NCI-H345 treated with DMSO at 0.1 percent for 48 hours (cell line): Measurements from ENCODE around the gene NPLOC4.

ENCODE experiments used
- DNase-seq: peaks from one replicate; lab custom pipeline; 2025; ENCODE audit not compliant: unreplicated experiment; lab: John Stamatoyannopoulos, UW

Gene NPLOC4

GRCh38 chr17:81664051-81664470 is 27.1 kb upstream of the NPLOC4 start:
- DNase-seq: no peak

DNA sequence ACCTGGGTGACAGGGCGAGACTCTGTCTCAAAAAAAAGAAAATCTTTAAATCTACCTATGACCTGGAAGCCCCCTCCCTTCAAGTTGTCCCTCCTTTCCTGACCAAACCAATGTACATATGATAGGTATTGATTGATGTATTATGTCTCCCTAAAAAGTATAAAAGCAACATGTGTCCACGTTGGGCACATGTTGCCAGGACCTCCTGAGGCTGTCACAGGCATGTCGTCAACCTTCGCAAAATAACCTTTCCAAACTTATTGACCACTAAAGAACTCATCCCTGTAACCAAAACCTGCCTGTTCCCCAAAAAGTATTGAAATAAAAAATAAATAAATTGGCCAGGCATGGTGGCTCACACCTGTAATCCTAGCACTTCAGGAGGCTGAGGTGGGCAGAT is 25.1 kb upstream of the NPLOC4 start:
- no peak for DNase-seq

- no peak for DNase-seq
Measured at GRCh38 chr17:81660441-81660840, 23.5 kb upstream of the NPLOC4 start.

- DNase-seq: no peak
Measured at GRCh38 chr17:81659038-81659437, 22.1 kb upstream of the NPLOC4 start.

DNA sequence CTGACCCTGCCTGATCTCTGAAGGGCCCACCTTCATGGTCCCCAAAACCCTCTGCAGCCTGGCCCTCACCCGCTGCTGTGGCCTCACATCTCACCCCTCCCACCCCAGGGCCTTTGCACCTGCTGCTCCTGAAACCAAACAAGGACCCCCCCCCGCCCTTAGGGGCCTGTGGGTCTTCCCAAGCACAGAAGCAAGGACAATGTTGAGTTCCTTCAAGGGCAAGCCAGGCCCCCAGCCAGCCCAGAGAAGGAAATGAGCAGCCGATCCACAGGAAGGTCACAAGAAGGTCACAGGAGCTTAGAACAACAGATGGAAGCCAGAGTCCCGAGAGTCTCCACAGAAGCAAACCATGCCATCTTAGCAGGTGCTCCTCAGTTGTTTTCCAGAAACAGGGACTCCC is 19.9 kb upstream of the NPLOC4 start:
- no peak for DNase-seq

- DNase-seq: no peak
Measured at GRCh38 chr17:81656118-81656743, 19.3 kb upstream of the NPLOC4 start, which contains the start of gene PDE6G. Gene PDE6G, minus strand, starts transcription at chr17:81656542. Its CDS starts 3,237 bp downstream, at chr17:81653305.

GRCh38 chr17:81655378-81656117 is 18.6 kb upstream of the NPLOC4 start:
- no peak for DNase-seq

GRCh38 chr17:81652906-81653771 is 16.2 kb upstream of the NPLOC4 start:
- DNase-seq: no peak

- DNase-seq: no peak
Measured at GRCh38 chr17:81651692-81652091, 14.8 kb upstream of the NPLOC4 start.

DNA sequence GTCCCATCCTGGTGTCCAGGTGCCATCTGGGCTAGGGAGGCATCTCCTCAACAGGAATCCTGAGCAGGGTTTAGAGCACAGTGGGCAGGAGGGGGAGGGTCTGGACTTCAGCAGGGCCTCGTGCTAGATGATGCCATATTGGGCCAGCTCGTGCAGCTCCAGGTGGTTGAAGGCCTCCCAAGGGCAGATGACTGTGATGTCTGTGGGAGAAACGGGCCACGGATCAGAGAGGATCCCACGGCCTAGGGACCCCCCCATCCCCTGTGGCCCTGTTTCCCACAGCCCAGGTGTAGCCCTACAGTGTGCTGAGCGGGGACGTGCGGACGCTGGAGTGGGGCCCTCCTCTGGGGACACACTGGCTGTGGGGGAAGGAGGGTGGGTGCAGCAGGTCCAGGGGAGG is 14.0 kb upstream of the NPLOC4 start:
- no peak for DNase-seq

DNA sequence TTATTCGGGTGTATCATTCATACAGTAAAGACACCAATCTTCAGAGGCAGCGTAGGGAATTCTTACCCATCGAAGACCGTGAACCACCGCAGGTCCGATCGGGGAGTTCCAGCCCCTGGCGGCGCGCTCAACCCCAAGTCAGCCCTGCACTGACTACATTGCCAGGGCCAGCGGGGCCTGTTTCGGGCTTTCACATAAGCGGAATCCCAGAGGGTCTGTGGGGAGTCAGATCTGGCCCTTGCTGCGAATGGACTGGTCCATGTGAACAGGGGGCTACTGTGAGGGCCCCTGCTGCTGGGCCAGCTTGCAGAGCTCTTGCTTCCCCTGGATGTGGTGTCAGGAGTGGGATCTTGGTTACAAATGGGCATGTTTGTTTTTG is 11.8 kb upstream of the NPLOC4 start:
- no peak for DNase-seq

DNA sequence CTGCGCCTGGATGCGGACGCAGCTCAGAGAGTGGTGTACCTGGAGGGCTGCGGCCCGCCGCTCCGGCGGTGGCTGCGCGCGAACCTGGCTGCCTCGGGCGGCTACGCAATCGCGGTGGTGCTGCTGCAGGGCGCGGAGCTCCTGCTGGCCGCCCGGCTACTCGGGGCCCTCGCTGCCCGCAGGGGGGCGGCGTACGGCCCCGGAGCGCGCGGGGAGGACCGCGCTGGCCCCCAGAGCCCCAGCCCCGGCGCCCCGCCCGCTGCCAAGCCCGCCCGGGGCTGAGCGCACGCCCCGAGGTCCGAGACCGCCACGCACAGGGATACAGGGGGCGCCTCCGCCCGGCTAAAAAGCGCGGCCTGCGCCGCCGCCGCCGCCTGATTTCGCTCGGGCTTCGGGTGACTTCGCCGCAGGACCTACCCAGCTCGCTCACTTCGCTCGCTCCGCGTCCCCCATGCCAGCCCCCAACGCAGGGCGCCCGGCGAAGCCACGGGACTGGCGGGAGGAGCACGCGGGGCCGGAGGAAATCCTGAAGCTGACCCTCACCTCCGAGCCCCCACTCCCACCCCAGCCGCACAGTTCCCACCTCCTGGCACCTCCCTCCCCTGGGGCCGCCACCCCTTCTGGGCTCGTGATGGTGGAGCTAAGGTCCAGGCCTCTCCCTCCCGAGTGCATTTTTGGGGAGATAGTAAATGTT is 11.2 kb upstream of the NPLOC4 start:
- no peak for DNase-seq

DNA sequence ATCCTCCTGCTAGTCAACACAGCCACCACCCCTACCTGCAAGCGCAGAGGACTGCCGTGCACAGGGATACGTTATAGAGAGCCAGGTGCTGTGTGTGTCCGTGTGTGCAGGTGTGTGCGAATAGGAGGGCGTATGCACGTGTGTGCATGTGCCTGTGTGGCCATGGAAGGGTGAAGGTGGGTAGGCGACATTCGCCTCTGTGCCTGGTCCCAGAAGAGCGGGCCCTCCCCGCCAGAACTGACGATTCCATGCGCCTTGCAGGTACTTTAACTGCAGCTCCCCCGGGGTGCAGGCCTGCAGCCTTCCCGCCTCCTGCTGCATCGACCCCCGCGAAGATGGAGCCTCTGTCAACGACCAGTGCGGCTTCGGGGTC is 10.7 kb upstream of the NPLOC4 start:
- DNase-seq: no peak

GRCh38 chr17:81646869-81647600 is 10.1 kb upstream of the NPLOC4 start:
- DNase-seq: no peak

- DNase-seq: no peak
Measured at GRCh38 chr17:81644976-81645952, 8.4 kb upstream of the NPLOC4 start.

GRCh38 chr17:81644496-81644895 is 7.6 kb upstream of the NPLOC4 start:
- DNase-seq: no peak

DNA sequence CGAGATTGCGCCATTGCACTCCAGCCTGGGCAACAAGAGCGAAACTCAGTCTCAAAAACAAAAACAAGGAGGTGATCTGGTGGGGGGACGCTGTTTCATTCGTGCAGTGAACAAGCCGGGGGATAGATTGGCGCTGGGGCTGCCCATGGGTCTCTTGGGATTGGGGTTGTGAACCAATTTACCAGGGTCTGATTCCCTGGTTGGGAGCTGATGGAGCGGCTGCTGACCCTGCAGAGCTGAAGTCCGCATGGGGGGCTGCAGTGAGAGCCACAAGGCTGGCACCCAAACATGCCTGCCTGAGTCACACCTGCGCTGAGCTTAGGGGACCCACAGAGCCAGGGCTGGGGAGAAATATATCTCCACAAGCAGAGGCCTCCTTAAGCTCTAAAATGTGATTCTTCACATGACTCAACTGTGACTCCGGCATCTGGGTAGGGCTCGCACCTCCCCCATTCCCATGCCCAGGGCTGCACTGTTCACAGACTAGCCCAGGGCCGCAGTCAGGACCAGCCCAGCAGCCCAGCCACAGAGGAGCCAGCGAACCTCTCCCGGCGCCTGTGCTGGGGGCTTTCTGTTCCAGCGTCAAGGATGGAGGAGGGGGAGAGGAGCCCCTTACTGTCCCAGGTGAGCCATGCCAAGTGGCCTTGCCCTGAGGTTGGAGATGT is 5.0 kb upstream of the NPLOC4 start:
- no peak for DNase-seq

GRCh38 chr17:81640011-81640410 is 3.1 kb upstream of the NPLOC4 start:
- no peak for DNase-seq

DNA sequence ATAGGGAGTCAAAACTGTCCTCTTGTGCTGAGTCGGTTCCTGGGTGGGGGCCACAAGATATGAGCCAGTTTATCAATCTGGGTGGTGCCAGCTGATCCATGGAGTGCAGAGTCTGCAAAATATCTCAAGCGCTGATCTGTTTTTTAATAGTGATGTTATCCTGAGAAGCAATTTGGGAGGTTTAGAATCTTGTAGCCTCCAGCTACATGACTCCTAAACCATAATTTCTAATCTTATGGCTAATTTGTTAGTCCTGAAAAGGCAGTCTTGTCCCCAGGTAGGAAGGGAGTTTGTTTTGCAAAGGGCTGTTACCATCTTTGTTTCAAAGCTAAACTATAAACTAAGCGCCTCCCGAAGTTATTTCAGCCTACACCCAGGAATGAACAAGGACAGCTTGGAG is 1.8 kb upstream of the NPLOC4 start:
- DNase-seq: no peak
